ENCODE results near the gene BABAM2.

DNA sequence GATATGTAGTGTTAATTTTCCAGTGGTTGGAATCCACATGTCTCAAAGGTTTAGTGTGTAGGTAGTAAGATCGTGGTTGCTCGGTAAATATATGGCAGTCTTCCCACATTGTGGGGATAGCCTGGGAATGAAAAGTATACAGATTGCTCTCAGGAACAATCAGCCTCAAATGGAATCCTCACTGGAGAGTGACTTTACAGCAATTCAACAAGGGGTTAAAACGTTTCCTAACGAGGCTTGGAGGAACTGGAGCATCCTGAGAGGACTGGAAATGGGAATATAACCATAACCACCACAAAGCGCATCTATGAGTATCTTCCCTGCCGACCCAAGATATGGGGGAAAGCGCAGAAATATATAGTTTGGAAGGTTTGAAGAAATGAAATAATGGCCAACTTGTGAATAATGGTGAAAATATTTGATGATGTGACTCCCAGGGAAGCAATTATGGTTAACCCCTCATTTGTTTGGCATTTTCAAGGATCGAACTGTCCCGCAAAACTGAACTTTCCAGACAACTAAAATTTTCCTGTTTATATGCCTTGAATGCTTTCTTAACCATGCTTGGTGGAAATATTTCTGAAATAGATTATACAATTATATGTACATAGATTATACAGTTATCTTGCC lies 401.4 kb downstream of the BABAM2 start:
- TF ChIP-seq, protein P1, sequence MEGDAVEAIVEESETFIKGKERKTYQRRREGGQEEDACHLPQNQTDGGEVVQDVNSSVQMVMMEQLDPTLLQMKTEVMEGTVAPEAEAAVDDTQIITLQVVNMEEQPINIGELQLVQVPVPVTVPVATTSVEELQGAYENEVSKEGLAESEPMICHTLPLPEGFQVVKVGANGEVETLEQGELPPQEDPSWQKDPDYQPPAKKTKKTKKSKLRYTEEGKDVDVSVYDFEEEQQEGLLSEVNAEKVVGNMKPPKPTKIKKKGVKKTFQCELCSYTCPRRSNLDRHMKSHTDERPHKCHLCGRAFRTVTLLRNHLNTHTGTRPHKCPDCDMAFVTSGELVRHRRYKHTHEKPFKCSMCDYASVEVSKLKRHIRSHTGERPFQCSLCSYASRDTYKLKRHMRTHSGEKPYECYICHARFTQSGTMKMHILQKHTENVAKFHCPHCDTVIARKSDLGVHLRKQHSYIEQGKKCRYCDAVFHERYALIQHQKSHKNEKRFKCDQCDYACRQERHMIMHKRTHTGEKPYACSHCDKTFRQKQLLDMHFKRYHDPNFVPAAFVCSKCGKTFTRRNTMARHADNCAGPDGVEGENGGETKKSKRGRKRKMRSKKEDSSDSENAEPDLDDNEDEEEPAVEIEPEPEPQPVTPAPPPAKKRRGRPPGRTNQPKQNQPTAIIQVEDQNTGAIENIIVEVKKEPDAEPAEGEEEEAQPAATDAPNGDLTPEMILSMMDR (conservative IDR thresholded peaks at IDR 0.05; ENCODE audit: low read depth in 2 of 2): no peak
- TF ChIP-seq EZH2 (IDR thresholded peaks at IDR 0.05; ENCODE audit: low read depth, unreplicated experiment) (no peak), CREB1 (CRISPR knock-in tag; IDR thresholded peaks at IDR 0.05; ENCODE audit: low read depth) (no peak)
- TF ChIP-seq, protein P2, sequence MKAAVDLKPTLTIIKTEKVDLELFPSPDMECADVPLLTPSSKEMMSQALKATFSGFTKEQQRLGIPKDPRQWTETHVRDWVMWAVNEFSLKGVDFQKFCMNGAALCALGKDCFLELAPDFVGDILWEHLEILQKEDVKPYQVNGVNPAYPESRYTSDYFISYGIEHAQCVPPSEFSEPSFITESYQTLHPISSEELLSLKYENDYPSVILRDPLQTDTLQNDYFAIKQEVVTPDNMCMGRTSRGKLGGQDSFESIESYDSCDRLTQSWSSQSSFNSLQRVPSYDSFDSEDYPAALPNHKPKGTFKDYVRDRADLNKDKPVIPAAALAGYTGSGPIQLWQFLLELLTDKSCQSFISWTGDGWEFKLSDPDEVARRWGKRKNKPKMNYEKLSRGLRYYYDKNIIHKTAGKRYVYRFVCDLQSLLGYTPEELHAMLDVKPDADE (IDR thresholded peaks at IDR 0.05): no peak
